AML-193 (cell line): Measurements from ENCODE around the gene KNSTRN.

Experiments
- DNase-seq, 2 experiments: peaks; one replicate each; lab custom pipeline; 2025; lab: John Stamatoyannopoulos, UW

Gene KNSTRN

GRCh38 chr15:40345867-40346578, 36.5 kb upstream of the KNSTRN start:
- no peak for DNase-seq

- DNase-seq: no peak
These were observed 35.7 kb upstream of the KNSTRN start for GRCh38 chr15:40346579-40347558.

- DNase-seq: no peak
These were observed 34.7 kb upstream of the KNSTRN start for GRCh38 chr15:40347559-40348473.

GRCh38 chr15:40348474-40348870, 34.0 kb upstream of the KNSTRN start:
- no peak for DNase-seq

GRCh38 chr15:40349163-40349562, 33.4 kb upstream of the KNSTRN start:
- DNase-seq: no peak

- DNase-seq: no peak
These were observed 30.1 kb upstream of the KNSTRN start for GRCh38 chr15:40352281-40352901.

GRCh38 chr15:40353697-40354096, 28.8 kb upstream of the KNSTRN start:
- DNase-seq: no peak

GRCh38 chr15:40354408-40355171, 27.9 kb upstream of the KNSTRN start:
- DNase-seq: peak in 1 of 2 experiments; percentile 8

- peak in 1 of 2 experiments; percentile 11 for DNase-seq
These were observed 26.4 kb upstream of the KNSTRN start for GRCh38 chr15:40355976-40356585.

GRCh38 chr15:40357246-40357645, 25.3 kb upstream of the KNSTRN start:
- no peak for DNase-seq

GRCh38 chr15:40357723-40358470, 24.6 kb upstream of the KNSTRN start, which contains the start of gene DISP2:
Gene DISP2, plus strand, starts transcription at chr15:40358219. Its CDS starts 103 bp downstream, at chr15:40358322.
- DNase-seq: peak; percentile 61 to 78

GRCh38 chr15:40358471-40359353, 23.8 kb upstream of the KNSTRN start:
- no peak for DNase-seq

GRCh38 chr15:40360015-40360414, 22.5 kb upstream of the KNSTRN start:
- no peak for DNase-seq

GRCh38 chr15:40361640-40362039, 20.9 kb upstream of the KNSTRN start:
- no peak for DNase-seq

- no peak for DNase-seq
These were observed 18.9 kb upstream of the KNSTRN start for GRCh38 chr15:40363611-40364010.

- DNase-seq: no peak
These were observed 18.3 kb upstream of the KNSTRN start for GRCh38 chr15:40364251-40364650.

- DNase-seq: no peak
These were observed 17.5 kb upstream of the KNSTRN start for GRCh38 chr15:40365016-40365415.
